ENCODE data around the gene KIF26B. TPM values are rescaled to one million over a fixed set of nuclear protein-coding genes. Genes with fewer than 3 reads are reported as not detected.

The KIF26B gene
- total and polyA plus RNA-seq, 2 experiments from 2014 or later = 0.03 to 0.76 TPM

GRCh38 chr1:245116131-245116530, 38.7 kb upstream of the KIF26B start:
- Histone ChIP-seq H3K9me2 (ENCODE audit: insufficient read depth) (no peaks in the 10 kb centered on the region), H3K4me2 (no peak overlapping the region), H2AFZ (no peak overlapping the region), H3K36me3 (ENCODE audit: insufficient read depth) (no peaks in the 10 kb centered on the region), H3F3A (replicated peaks; ENCODE audit: low read depth) (no peaks in the 10 kb centered on the region), H4K20me1 (replicated peaks; ENCODE audit: insufficient read depth) (no peaks in the 10 kb centered on the region; the same call in 1 of the 2 replicates), H3K27ac (ENCODE audit: low read depth) (no peak overlapping the region), H3K79me2 (replicated peaks; ENCODE audit: insufficient read depth) (no peaks in the 10 kb centered on the region), H3K4me1 (ENCODE audit: insufficient read depth) (no peaks in the 10 kb centered on the region), H3K27me3 (ENCODE audit: insufficient read depth) (no peaks in the 10 kb centered on the region), H3K4me3 (no peak overlapping the region)
- no peaks in the 10 kb centered on the region for H3K36me3 Mint-ChIP-seq (ENCODE audit: low read depth)
- no peaks in the 10 kb centered on the region for H3K9me3 Mint-ChIP-seq
- no peak overlapping the region for H3K4me3 Mint-ChIP-seq
- no peak for TF ChIP-seq CTCF (conservative IDR thresholded peaks at IDR 0.05; ENCODE audit: low read depth in 2 of 2)
- H3K27ac Mint-ChIP-seq = no peak overlapping the region
- ATAC-seq (no peak), DNase-seq (ENCODE audit: low spot score) (no peak)
- H3K27me3 Mint-ChIP-seq (ENCODE audit: insufficient read depth, low read depth, poor library complexity) = no peaks in the 10 kb centered on the region
- H3K4me1 Mint-ChIP-seq = no peaks in the 10 kb centered on the region

GRCh38 chr1:245116751-245117150, 38.0 kb upstream of the KIF26B start:
- Histone ChIP-seq H4K20me1 (replicated peaks; ENCODE audit: insufficient read depth) (no peaks in the 10 kb centered on the region), H3K27me3 (ENCODE audit: insufficient read depth) (no peaks in the 10 kb centered on the region), H3K4me2 (no peak overlapping the region), H3K4me1 (ENCODE audit: insufficient read depth) (no peaks in the 10 kb centered on the region), H3F3A (replicated peaks; ENCODE audit: low read depth) (no peaks in the 10 kb centered on the region), H2AFZ (no peak overlapping the region), H3K27ac (ENCODE audit: low read depth) (no peak overlapping the region), H3K9me2 (ENCODE audit: insufficient read depth) (no peaks in the 10 kb centered on the region), H3K36me3 (ENCODE audit: insufficient read depth) (no peaks in the 10 kb centered on the region), H3K79me2 (replicated peaks; ENCODE audit: insufficient read depth) (no peaks in the 10 kb centered on the region), H3K4me3 (no peak overlapping the region)
- Mint-ChIP-seq H3K27ac (no peak overlapping the region), H3K27me3 (ENCODE audit: insufficient read depth, low read depth, poor library complexity) (no peaks in the 10 kb centered on the region), H3K4me1 (no peaks in the 10 kb centered on the region), H3K36me3 (ENCODE audit: low read depth) (no peaks in the 10 kb centered on the region), H3K4me3 (no peak overlapping the region), H3K9me3 (no peaks in the 10 kb centered on the region)
- DNase-seq (ENCODE audit: low spot score) = no peak
- TF ChIP-seq POLR2AphosphoS5 (IDR thresholded peaks at IDR 0.05; ENCODE audit: low read depth) = no peak
- no peak for TF ChIP-seq ETS1 (IDR thresholded peaks at IDR 0.05)
- TF ChIP-seq STAT1 (IDR thresholded peaks at IDR 0.05; ENCODE audit: unreplicated experiment) = no peak
- TF ChIP-seq CREB1 (CRISPR knock-in tag; IDR thresholded peaks at IDR 0.05; ENCODE audit: low read depth) = no peak
- no peak for TF ChIP-seq NANOG (IDR thresholded peaks at IDR 0.05; ENCODE audit: borderline replicate concordance)
- no peak for TF ChIP-seq ZNF331 (CRISPR knock-in tag; IDR thresholded peaks at IDR 0.05; ENCODE audit: low read depth)
- no peak for TF ChIP-seq EZH2phosphoT487 (IDR thresholded peaks at IDR 0.05; ENCODE audit: unreplicated experiment)
- no peak for ATAC-seq

- no peak for TF ChIP-seq NANOG (IDR thresholded peaks at IDR 0.05; ENCODE audit: borderline replicate concordance)
- no peak for TF ChIP-seq ZNF114 (CRISPR knock-in tag; IDR thresholded peaks at IDR 0.05)
- no peak for TF ChIP-seq ZNF331 (CRISPR knock-in tag; IDR thresholded peaks at IDR 0.05; ENCODE audit: low read depth)
- no peaks in the 10 kb centered on the region for H3K27me3 ChIP-seq (ENCODE audit: insufficient read depth)
- H3K4me1 ChIP-seq (ENCODE audit: insufficient read depth) = no peaks in the 10 kb centered on the region
- H3K9me2 ChIP-seq (ENCODE audit: insufficient read depth) = no peaks in the 10 kb centered on the region
- H2AFZ ChIP-seq = no peak overlapping the region
- H3F3A ChIP-seq (replicated peaks; ENCODE audit: low read depth) = no peaks in the 10 kb centered on the region
- H3K36me3 ChIP-seq (ENCODE audit: insufficient read depth) = no peaks in the 10 kb centered on the region
- DNase-seq (ENCODE audit: low spot score) (no peak), ATAC-seq (no peak)
- no peaks in the 10 kb centered on the region for H3K79me2 ChIP-seq (replicated peaks; ENCODE audit: insufficient read depth)
- no peak overlapping the region for H3K27ac ChIP-seq (ENCODE audit: low read depth)
- H3K36me3 Mint-ChIP-seq (ENCODE audit: low read depth) = no peaks in the 10 kb centered on the region
- H4K20me1 ChIP-seq (replicated peaks; ENCODE audit: insufficient read depth) = no peaks in the 10 kb centered on the region
- H3K4me1 Mint-ChIP-seq = no peaks in the 10 kb centered on the region
- no peak overlapping the region for H3K4me3 Mint-ChIP-seq
- H3K4me2 ChIP-seq = no peak overlapping the region
- no peaks in the 10 kb centered on the region for H3K9me3 Mint-ChIP-seq
- no peak overlapping the region for H3K4me3 ChIP-seq
- H3K27ac Mint-ChIP-seq = no peak overlapping the region
- H3K27me3 Mint-ChIP-seq (ENCODE audit: insufficient read depth, low read depth, poor library complexity) = no peaks in the 10 kb centered on the region
Observed at GRCh38 chr1:245118066-245118465, 36.7 kb upstream of the KIF26B start.
